Measurements from ENCODE around the gene PPP1R1B.
A peak's percentile ranks its signal among the peaks of the same experiment; 100 is the strongest.

The PPP1R1B gene

DNA sequence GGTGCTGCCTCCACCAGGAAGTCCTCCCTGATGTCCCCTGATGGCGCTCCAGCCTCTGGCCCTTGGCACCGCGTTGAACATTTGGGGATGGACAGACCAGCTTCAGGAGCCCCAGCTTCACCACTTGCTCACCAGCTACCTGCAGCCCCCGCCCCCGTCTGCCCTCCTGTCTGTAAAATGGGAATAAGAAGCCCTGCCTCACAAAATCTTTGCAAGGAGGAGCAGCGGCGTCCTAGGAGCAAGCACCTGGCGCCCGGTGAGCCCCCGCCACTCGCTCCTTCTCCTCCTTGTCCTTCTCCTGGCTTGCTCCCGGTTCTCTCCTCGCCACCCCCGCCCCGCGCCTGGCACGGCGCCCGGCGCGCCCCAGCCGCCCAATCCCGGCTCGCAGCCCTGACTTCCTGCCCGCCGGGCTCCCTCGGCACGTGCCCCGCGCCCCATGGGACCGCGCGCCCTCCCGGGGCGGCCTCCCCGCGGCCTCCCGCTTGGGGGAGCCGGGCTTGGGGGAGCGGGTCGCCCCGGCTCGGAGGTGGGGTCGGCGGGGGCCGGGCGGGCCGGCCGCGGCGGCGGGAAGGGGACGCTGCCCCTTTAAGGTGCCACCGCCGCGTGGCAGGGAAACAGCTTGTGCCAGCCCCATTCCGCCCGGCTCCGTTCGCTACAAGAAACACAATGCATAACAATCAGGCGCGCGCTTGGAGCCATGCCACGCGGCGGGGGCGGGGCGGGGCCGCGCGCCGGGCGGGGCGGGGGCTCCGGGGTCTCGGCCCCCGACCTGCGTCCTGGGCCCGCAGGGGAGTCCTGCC, 9.1 kb upstream of the PPP1R1B start:
- H3K4me3 ChIP-seq (ENCODE audit: low read length), result no peak overlapping the region
- no peak overlapping the region for H2BK120ac ChIP-seq (ENCODE audit: low read depth, low read length)
- no peaks in the 10 kb centered on the region for H3K79me2 ChIP-seq (ENCODE audit: control insufficient read depth, insufficient read depth, low read length)
- H2BK15ac ChIP-seq (replicated peaks; ENCODE audit: low read depth), result no peak overlapping the region
- H3K4me1 ChIP-seq (ENCODE audit: control insufficient read depth, low read depth, low read length), result no peaks in the 10 kb centered on the region
- H3K18ac ChIP-seq (ENCODE audit: low read length), result no peak overlapping the region
- no peaks in the 10 kb centered on the region for H3K79me1 ChIP-seq (ENCODE audit: low read length)
- H3K36me3 ChIP-seq (ENCODE audit: control insufficient read depth, insufficient read depth, low read length), result no peaks in the 10 kb centered on the region
- H3K27ac ChIP-seq (ENCODE audit: low read depth, low read length), result no peak overlapping the region
- H3K4ac ChIP-seq (ENCODE audit: low read depth, low read length), result no peak overlapping the region
- peak overlapping the region; percentile 56 for H3K56ac ChIP-seq (ENCODE audit: low read length)
- H2AK5ac ChIP-seq (ENCODE audit: low read length), result no peak overlapping the region
- DNase-seq, result no peak
- peak overlapping the region; percentile 48 for H3K9ac ChIP-seq (ENCODE audit: low read length)
- H2BK5ac ChIP-seq (ENCODE audit: low read length), result no peak overlapping the region
- H4K5ac ChIP-seq (ENCODE audit: low read length), result no peak overlapping the region
- H3K27me3 ChIP-seq (ENCODE audit: insufficient read depth, low read length, poor library complexity), result peaks cover 26% of the 10 kb centered on the region
- H3K23ac ChIP-seq (ENCODE audit: low read length), result no peak overlapping the region
- no CpG with 5 or more reads among the region's 79 CpGs for WGBS (ENCODE audit: extremely low coverage, insufficient coverage, low lambda C conversion rate)
- peak overlapping the region; percentile 44 for H3K4me2 ChIP-seq (ENCODE audit: low read length)
- H4K8ac ChIP-seq (ENCODE audit: low read depth, low read length), result no peak overlapping the region

DNA sequence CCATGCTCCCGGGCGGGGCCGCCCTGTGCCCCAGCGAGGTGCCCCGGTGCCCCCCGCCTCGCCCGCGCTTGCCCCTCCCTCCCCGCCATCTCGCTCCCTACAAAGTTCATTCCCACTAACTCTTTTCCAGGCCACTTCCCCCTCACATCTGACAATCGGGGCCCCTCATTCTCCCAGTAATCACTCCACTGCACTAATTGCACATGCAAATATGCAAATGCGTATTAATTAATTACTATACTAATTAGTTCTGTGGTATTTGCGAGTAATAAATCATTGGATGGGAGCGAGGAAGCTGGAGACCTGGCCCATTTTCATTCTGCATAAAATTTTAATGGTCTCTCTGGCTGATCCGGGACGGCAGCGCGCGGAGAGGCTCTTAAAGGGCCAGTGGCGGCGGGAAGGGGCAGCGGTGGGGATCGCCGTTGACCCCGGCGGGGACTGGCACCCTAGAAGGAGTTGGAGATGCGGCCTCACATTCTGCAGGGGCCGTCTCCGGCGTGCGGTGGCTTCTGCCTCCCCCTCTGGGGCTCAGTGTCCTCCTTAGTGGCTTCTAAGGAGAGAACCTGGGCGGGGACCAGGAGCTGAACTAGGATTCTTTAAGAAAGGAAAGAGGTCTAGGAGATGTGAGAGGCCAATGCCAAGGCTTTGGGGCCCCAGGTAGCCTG, 8.4 kb upstream of the PPP1R1B start:
- H3K79me1 ChIP-seq (ENCODE audit: low read length), result no peaks in the 10 kb centered on the region
- no peaks in the 10 kb centered on the region for H3K36me3 ChIP-seq (ENCODE audit: control insufficient read depth, insufficient read depth, low read length)
- no peak overlapping the region for H3K4me3 ChIP-seq (ENCODE audit: low read length)
- peak overlapping the region; percentile 41 for H3K4me2 ChIP-seq (ENCODE audit: low read length)
- no peaks in the 10 kb centered on the region for H3K4me1 ChIP-seq (ENCODE audit: control insufficient read depth, low read depth, low read length)
- H2BK120ac ChIP-seq (ENCODE audit: low read depth, low read length), result no peak overlapping the region
- H3K79me2 ChIP-seq (ENCODE audit: control insufficient read depth, insufficient read depth, low read length), result no peaks in the 10 kb centered on the region
- peaks cover 26% of the 10 kb centered on the region for H3K27me3 ChIP-seq (ENCODE audit: insufficient read depth, low read length, poor library complexity)
- H2BK15ac ChIP-seq (replicated peaks; ENCODE audit: low read depth), result no peak overlapping the region
- no peak overlapping the region for H2BK5ac ChIP-seq (ENCODE audit: low read length)
- no peak overlapping the region for H3K56ac ChIP-seq (ENCODE audit: low read length)
- H3K23ac ChIP-seq (ENCODE audit: low read length), result no peak overlapping the region
- H3K18ac ChIP-seq (ENCODE audit: low read length), result no peak overlapping the region
- peak overlapping the region; percentile 16 for H3K9ac ChIP-seq (ENCODE audit: low read length)
- no peak overlapping the region for H4K8ac ChIP-seq (ENCODE audit: low read depth, low read length)
- no peak overlapping the region for H3K27ac ChIP-seq (ENCODE audit: low read depth, low read length)
- H4K5ac ChIP-seq (ENCODE audit: low read length), result no peak overlapping the region
- no CpG with 5 or more reads among the region's 33 CpGs for WGBS (ENCODE audit: extremely low coverage, insufficient coverage, low lambda C conversion rate)
- no peak overlapping the region for H2AK5ac ChIP-seq (ENCODE audit: low read length)
- H3K4ac ChIP-seq (ENCODE audit: low read depth, low read length), result no peak overlapping the region
- no peak for DNase-seq

DNA sequence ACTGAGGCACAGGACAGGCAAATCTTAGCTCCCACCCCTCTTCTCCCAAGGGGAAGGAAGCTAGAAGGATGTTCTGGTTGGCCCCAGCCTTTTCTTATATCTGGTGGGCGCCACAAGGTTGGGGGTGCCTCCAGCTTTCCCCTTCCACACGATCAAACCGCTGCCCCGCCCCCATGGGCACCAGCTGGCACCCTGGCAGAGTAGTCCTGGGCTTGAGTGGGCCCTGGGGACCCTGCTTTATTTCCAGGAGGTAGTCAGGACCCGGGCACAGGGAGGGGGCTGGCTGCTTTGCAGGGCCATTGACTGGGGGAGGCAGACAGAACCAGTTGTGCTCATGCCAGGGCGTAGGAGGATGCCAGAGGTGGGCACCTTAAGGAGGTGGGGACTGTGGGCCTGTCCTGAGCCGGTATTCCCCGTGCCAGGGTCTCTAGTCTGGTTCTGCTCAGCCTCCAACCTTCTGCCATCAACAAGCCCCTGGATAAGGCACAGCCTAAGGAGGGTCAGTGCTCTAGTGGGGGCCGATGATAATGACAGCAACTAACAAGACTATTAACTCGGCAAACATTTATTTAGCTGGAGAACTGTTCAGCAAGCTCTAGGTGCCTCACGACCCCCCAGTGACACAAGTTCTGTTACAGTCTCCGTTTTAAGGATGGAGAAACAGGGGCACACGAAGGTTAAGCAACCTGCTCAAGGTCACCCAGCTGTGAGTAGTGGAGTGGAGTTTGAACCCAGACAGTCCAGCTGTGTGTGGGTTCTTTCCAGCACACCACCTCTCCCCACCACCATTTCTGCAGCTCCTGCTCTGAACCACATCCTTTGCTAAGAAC, 7.6 kb upstream of the PPP1R1B start:
- Histone ChIP-seq H3K9ac (ENCODE audit: low read length) (no peak overlapping the region), H3K4me3 (ENCODE audit: low read length) (no peak overlapping the region), H2BK5ac (ENCODE audit: low read length) (no peak overlapping the region), H3K4me2 (ENCODE audit: low read length) (no peak overlapping the region), H3K4me1 (ENCODE audit: control insufficient read depth, low read depth, low read length) (no peaks in the 10 kb centered on the region), H2BK15ac (replicated peaks; ENCODE audit: low read depth) (no peak overlapping the region), H2BK120ac (ENCODE audit: low read depth, low read length) (no peak overlapping the region), H3K79me1 (ENCODE audit: low read length) (no peaks in the 10 kb centered on the region), H3K23ac (ENCODE audit: low read length) (no peak overlapping the region), H4K5ac (ENCODE audit: low read length) (no peak overlapping the region), H3K36me3 (ENCODE audit: control insufficient read depth, insufficient read depth, low read length) (no peaks in the 10 kb centered on the region), H2AK5ac (ENCODE audit: low read length) (no peak overlapping the region), H4K8ac (ENCODE audit: low read depth, low read length) (no peak overlapping the region), H3K79me2 (ENCODE audit: control insufficient read depth, insufficient read depth, low read length) (no peaks in the 10 kb centered on the region), H3K27ac (ENCODE audit: low read depth, low read length) (no peak overlapping the region), H3K27me3 (ENCODE audit: insufficient read depth, low read length, poor library complexity) (peaks cover 26% of the 10 kb centered on the region), H3K4ac (ENCODE audit: low read depth, low read length) (no peak overlapping the region), H3K18ac (ENCODE audit: low read length) (no peak overlapping the region), H3K56ac (ENCODE audit: low read length) (no peak overlapping the region)
- DNase-seq, result no peak
- no CpG with 5 or more reads among the region's 13 CpGs for WGBS (ENCODE audit: extremely low coverage, insufficient coverage, low lambda C conversion rate)

DNA sequence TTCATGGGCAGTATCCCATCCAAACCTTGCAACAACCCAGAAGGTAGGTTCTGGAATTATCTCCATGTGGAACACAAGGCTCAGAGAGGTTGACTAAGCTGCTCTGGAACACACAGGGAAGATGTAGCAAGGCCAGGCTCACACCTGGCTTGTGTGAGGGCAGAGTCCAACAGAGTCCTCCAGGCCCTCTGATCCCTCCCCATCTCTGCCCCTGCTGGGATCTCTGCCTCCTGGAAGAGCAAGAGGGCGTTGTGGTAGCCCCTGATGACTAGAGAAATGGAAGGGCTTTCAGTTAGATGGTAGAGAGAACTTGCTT, 7.0 kb upstream of the PPP1R1B start:
- no peak overlapping the region for H3K4ac ChIP-seq (ENCODE audit: low read depth, low read length)
- no peak overlapping the region for H2BK15ac ChIP-seq (replicated peaks; ENCODE audit: low read depth)
- H2BK120ac ChIP-seq (ENCODE audit: low read depth, low read length), result no peak overlapping the region
- H3K56ac ChIP-seq (ENCODE audit: low read length), result no peak overlapping the region
- no peak for DNase-seq
- no peak overlapping the region for H3K4me2 ChIP-seq (ENCODE audit: low read length)
- no peak overlapping the region for H3K18ac ChIP-seq (ENCODE audit: low read length)
- H3K4me1 ChIP-seq (ENCODE audit: control insufficient read depth, low read depth, low read length), result no peaks in the 10 kb centered on the region
- no peaks in the 10 kb centered on the region for H3K36me3 ChIP-seq (ENCODE audit: control insufficient read depth, insufficient read depth, low read length)
- no peak overlapping the region for H4K5ac ChIP-seq (ENCODE audit: low read length)
- no peak overlapping the region for H4K8ac ChIP-seq (ENCODE audit: low read depth, low read length)
- peaks cover 26% of the 10 kb centered on the region for H3K27me3 ChIP-seq (ENCODE audit: insufficient read depth, low read length, poor library complexity)
- no peak overlapping the region for H3K4me3 ChIP-seq (ENCODE audit: low read length)
- no CpG with 5 or more reads among the region's 1 CpG for WGBS (ENCODE audit: extremely low coverage, insufficient coverage, low lambda C conversion rate)
- H3K27ac ChIP-seq (ENCODE audit: low read depth, low read length), result no peak overlapping the region
- H2BK5ac ChIP-seq (ENCODE audit: low read length), result no peak overlapping the region
- H3K79me1 ChIP-seq (ENCODE audit: low read length), result no peaks in the 10 kb centered on the region
- H2AK5ac ChIP-seq (ENCODE audit: low read length), result no peak overlapping the region
- H3K23ac ChIP-seq (ENCODE audit: low read length), result no peak overlapping the region
- no peaks in the 10 kb centered on the region for H3K79me2 ChIP-seq (ENCODE audit: control insufficient read depth, insufficient read depth, low read length)
- no peak overlapping the region for H3K9ac ChIP-seq (ENCODE audit: low read length)

DNA sequence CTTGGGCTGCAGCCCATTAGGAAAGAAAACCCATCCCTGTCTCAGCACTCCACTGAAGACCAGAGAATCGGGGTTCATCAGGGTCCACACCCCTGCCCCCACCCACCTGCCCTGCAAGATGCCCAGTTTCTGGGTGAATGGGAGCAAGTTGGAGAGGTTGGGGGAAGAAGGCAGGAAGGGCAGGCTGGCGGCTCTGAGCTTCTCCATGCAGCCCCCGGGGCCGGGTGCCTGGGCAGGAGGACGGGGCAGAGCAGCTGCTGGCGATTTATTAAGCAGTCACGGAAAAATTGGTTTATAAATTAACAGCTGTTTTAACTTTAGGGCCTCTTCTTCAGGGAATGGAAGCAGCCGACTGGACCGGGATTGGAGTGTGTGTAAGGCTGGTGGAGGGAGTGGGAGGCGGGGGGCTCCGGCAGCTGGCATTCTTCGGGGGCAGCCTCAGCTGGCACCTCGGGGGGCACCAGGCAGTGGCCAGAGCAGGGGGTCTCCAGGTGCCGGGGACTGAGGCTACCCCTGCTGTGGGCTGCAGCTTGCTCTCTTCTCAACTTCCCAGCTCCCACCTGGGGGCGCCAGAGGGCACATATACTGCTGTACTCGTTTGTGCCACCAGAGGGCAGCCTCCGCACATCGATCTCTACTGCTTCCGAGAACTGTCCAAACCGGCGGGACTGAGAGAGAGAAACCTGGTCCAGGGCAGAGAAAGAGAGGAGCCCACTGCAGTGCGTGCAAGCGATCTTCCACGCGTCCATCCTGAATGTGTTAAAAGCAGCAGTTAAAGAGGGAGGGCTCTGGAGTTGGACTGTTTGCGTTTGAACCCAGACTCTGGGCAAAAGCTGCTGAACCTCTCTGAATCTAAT, 5.0 kb upstream of the PPP1R1B start:
- no peaks in the 10 kb centered on the region for H3K79me2 ChIP-seq (ENCODE audit: control insufficient read depth, insufficient read depth, low read length)
- H3K4ac ChIP-seq (ENCODE audit: low read depth, low read length), result no peak overlapping the region
- H3K18ac ChIP-seq (ENCODE audit: low read length), result no peak overlapping the region
- peaks cover 22% of the 10 kb centered on the region for H3K27me3 ChIP-seq (ENCODE audit: insufficient read depth, low read length, poor library complexity)
- no peak overlapping the region for H3K27ac ChIP-seq (ENCODE audit: low read depth, low read length)
- H3K4me3 ChIP-seq (ENCODE audit: low read length), result no peak overlapping the region
- no peak overlapping the region for H4K5ac ChIP-seq (ENCODE audit: low read length)
- DNase-seq, result peak; percentile 83
- no peak overlapping the region for H3K56ac ChIP-seq (ENCODE audit: low read length)
- H3K36me3 ChIP-seq (ENCODE audit: control insufficient read depth, insufficient read depth, low read length), result no peaks in the 10 kb centered on the region
- no peak overlapping the region for H3K9ac ChIP-seq (ENCODE audit: low read length)
- no peak overlapping the region for H3K23ac ChIP-seq (ENCODE audit: low read length)
- H3K4me1 ChIP-seq (ENCODE audit: control insufficient read depth, low read depth, low read length), result no peaks in the 10 kb centered on the region
- H3K4me2 ChIP-seq (ENCODE audit: low read length), result no peak overlapping the region
- H4K8ac ChIP-seq (ENCODE audit: low read depth, low read length), result no peak overlapping the region
- no peak overlapping the region for H2BK5ac ChIP-seq (ENCODE audit: low read length)
- H2AK5ac ChIP-seq (ENCODE audit: low read length), result no peak overlapping the region
- H3K79me1 ChIP-seq (ENCODE audit: low read length), result no peaks in the 10 kb centered on the region
- H2BK120ac ChIP-seq (ENCODE audit: low read depth, low read length), result no peak overlapping the region
- no CpG with 5 or more reads among the region's 26 CpGs for WGBS (ENCODE audit: extremely low coverage, insufficient coverage, low lambda C conversion rate)
- H2BK15ac ChIP-seq (replicated peaks; ENCODE audit: low read depth), result no peak overlapping the region
